Measurements from ENCODE around the gene CHP1.
A peak's percentile ranks its signal among the peaks of the same experiment; 100 is the strongest.
"Not testable (repeated sequence)": the region's sequence is repeated elsewhere in the genome, so short reads cannot be mapped to it uniquely, and the experiment has no call there.

The CHP1 gene

GRCh38 chr15:41230650-41231421, at the start of gene CHP1, which contains the start of gene EXD1:
TSS of gene CHP1 (plus strand) at chr15:41231268. CDS start at chr15:41231383, 115 bp downstream.
TSS of gene EXD1 (minus strand) at chr15:41230757. CDS start at chr15:41226575, 4,182 bp downstream.
- DNase-seq (ENCODE audit: low read depth): peak; percentile 98

- no peak for DNase-seq (ENCODE audit: low read depth)
Observed at GRCh38 chr15:41182266-41182665, 48.8 kb upstream of the CHP1 start.

- peak; percentile 14 for DNase-seq (ENCODE audit: low read depth)
Observed at GRCh38 chr15:41183581-41183980, 47.5 kb upstream of the CHP1 start.

- no peak for DNase-seq (ENCODE audit: low read depth)
Observed at GRCh38 chr15:41194444-41194843, 36.6 kb upstream of the CHP1 start.

GRCh38 chr15:41199470-41199869, 31.6 kb upstream of the CHP1 start:
- no peak for DNase-seq (ENCODE audit: low read depth)

GRCh38 chr15:41203395-41203794, 27.7 kb upstream of the CHP1 start:
- DNase-seq (ENCODE audit: low read depth): no peak

GRCh38 chr15:41205315-41205714, 25.8 kb upstream of the CHP1 start:
- DNase-seq (ENCODE audit: low read depth): peak; percentile 15

- peak; percentile 83 for DNase-seq (ENCODE audit: low read depth)
Observed at GRCh38 chr15:41207687-41208448, 23.2 kb upstream of the CHP1 start.

GRCh38 chr15:41215708-41216107, 15.4 kb upstream of the CHP1 start:
- DNase-seq (ENCODE audit: low read depth): no peak

- DNase-seq (ENCODE audit: low read depth): no peak
Observed at GRCh38 chr15:41218851-41219250, 12.2 kb upstream of the CHP1 start.

- DNase-seq (ENCODE audit: low read depth): no peak
Observed at GRCh38 chr15:41219381-41219780, 11.7 kb upstream of the CHP1 start.

GRCh38 chr15:41230345-41230649, 771 bp upstream of the CHP1 start:
- no peak for DNase-seq (ENCODE audit: low read depth)

- DNase-seq (ENCODE audit: low read depth): no peak
Observed at GRCh38 chr15:41231422-41232226, 556 bp downstream of the CHP1 start.

- DNase-seq (ENCODE audit: low read depth): peak; percentile 74
Observed at GRCh38 chr15:41233367-41233771, 2.3 kb downstream of the CHP1 start.

- DNase-seq (ENCODE audit: low read depth): not testable (repeated sequence)
Observed at GRCh38 chr15:41235228-41235627, 4.2 kb downstream of the CHP1 start.

GRCh38 chr15:41235929-41236328, 4.9 kb downstream of the CHP1 start:
- no peak for DNase-seq (ENCODE audit: low read depth)

- no peak for DNase-seq (ENCODE audit: low read depth)
Observed at GRCh38 chr15:41238100-41238499, 7.0 kb downstream of the CHP1 start.

- no peak for DNase-seq (ENCODE audit: low read depth)
Observed at GRCh38 chr15:41241221-41241964, 10.3 kb downstream of the CHP1 start.

- DNase-seq (ENCODE audit: low read depth): not testable (repeated sequence)
Observed at GRCh38 chr15:41250745-41251144, 19.7 kb downstream of the CHP1 start.

GRCh38 chr15:41251411-41251810, 20.3 kb downstream of the CHP1 start:
- DNase-seq (ENCODE audit: low read depth): no peak

- no peak for DNase-seq (ENCODE audit: low read depth)
Observed at GRCh38 chr15:41254560-41254959, 23.5 kb downstream of the CHP1 start.

GRCh38 chr15:41256103-41256502, 25.0 kb downstream of the CHP1 start:
- no peak for DNase-seq (ENCODE audit: low read depth)
